Sigmoid colon (tissue), 4 donors: ENCODE measurements around the gene RFPL3.

Experiments used
- CTCF ChIP-seq, 4 experiments: fragments of 450-650 bp in 3 of 4; fragments of 200-600 bp in 1 of 4; IDR thresholded peaks; one replicate each; pipeline ENCODE4 v1.5.1; 2016 to 2019; ENCODE audit warnings: antibody characterized with exemption in 4 of 4, mild to moderate bottlenecking in 3 of 4, moderate library complexity in 2 of 4
- EP300 ChIP-seq, 4 donors: sonication (generic); formaldehyde crosslinking; IDR thresholded peaks; one replicate each; pipeline ENCODE4 v1.6.1; 2017; ENCODE audit warnings: antibody characterized with exemption in 4 of 4
- POLR2A ChIP-seq, 2 donors: fragments of 450-650 bp; IDR thresholded peaks; one replicate each; pipeline ENCODE4 v1.6.1; 2016; ENCODE audit warnings: antibody characterized with exemption in 2 of 2, mild to moderate bottlenecking in 2 of 2, moderate library complexity in 2 of 2
- POLR2AphosphoS5 ChIP-seq, 4 donors: sonication (generic); formaldehyde crosslinking; IDR thresholded peaks; one replicate each; pipeline ENCODE4 v1.6.1; 2017; ENCODE audit warnings: antibody characterized with exemption in 4 of 4

- TF ChIP-seq POLR2AphosphoS5 (IDR thresholded peaks at IDR 0.05) (no peak), POLR2A (IDR thresholded peaks at IDR 0.05) (no peak), CTCF (IDR thresholded peaks at IDR 0.05) (no peak), EP300 (IDR thresholded peaks at IDR 0.05) (no peak)
Measured at GRCh38 chr22:32317524-32317923, 40.1 kb upstream of the RFPL3 start.
